ENCODE results near the gene FOXP1.
"Not testable (repeated sequence)": the region's sequence is repeated elsewhere in the genome, so short reads cannot be mapped to it uniquely, and the experiment has no call there.

The FOXP1 gene

GRCh38 chr3:71327936-71328335 lies 255.6 kb downstream of the FOXP1 start:
- TF ChIP-seq CSRNP3 (CRISPR knock-in tag; IDR thresholded peaks at IDR 0.05) (no peak), OSR1 (CRISPR knock-in tag; IDR thresholded peaks at IDR 0.05) (no peak), GLIS3 (CRISPR knock-in tag; IDR thresholded peaks at IDR 0.05) (no peak), BACH2 (CRISPR knock-in tag; IDR thresholded peaks at IDR 0.05; ENCODE audit: borderline replicate concordance) (no peak)

GRCh38 chr3:71325715-71326114 lies 257.8 kb downstream of the FOXP1 start:
- TF ChIP-seq ZFP3 (CRISPR knock-in tag; IDR thresholded peaks at IDR 0.05), result no peak
- no peak for TF ChIP-seq CREB5 (CRISPR knock-in tag; IDR thresholded peaks at IDR 0.05; ENCODE audit: low read depth)
- TF ChIP-seq TCF4 (CRISPR knock-in tag; IDR thresholded peaks at IDR 0.05; ENCODE audit: borderline replicate concordance), result no peak
- no peak for TF ChIP-seq GLIS3 (CRISPR knock-in tag; IDR thresholded peaks at IDR 0.05)
- no peak for TF ChIP-seq POU6F1 (CRISPR knock-in tag; IDR thresholded peaks at IDR 0.05; ENCODE audit: borderline replicate concordance, low read depth)
- no peak for TF ChIP-seq ARNTL (CRISPR knock-in tag; IDR thresholded peaks at IDR 0.05; ENCODE audit: borderline replicate concordance, low read depth)
- TF ChIP-seq ZNF70 (CRISPR knock-in tag; IDR thresholded peaks at IDR 0.05), result no peak
- TF ChIP-seq OSR1 (CRISPR knock-in tag; IDR thresholded peaks at IDR 0.05), result no peak
- TF ChIP-seq ZC3H10 (CRISPR knock-in tag; IDR thresholded peaks at IDR 0.05), result no peak
- no peak for TF ChIP-seq ISL1 (CRISPR knock-in tag; IDR thresholded peaks at IDR 0.05)
- TF ChIP-seq TSHZ2 (CRISPR knock-in tag; IDR thresholded peaks at IDR 0.05), result no peak
- no peak for TF ChIP-seq ZNF8 (CRISPR knock-in tag; IDR thresholded peaks at IDR 0.05)
- TF ChIP-seq CSDC2 (CRISPR knock-in tag; IDR thresholded peaks at IDR 0.05), result no peak
- TF ChIP-seq ESRRG (CRISPR knock-in tag; IDR thresholded peaks at IDR 0.05), result no peak
- no peak for TF ChIP-seq PPARA (CRISPR knock-in tag; IDR thresholded peaks at IDR 0.05; ENCODE audit: borderline replicate concordance)
- no peak for TF ChIP-seq BACH2 (CRISPR knock-in tag; IDR thresholded peaks at IDR 0.05; ENCODE audit: borderline replicate concordance)
- TF ChIP-seq ZNF565 (CRISPR knock-in tag; conservative IDR thresholded peaks at IDR 0.05; ENCODE audit: low read depth), result no peak
- no peak for TF ChIP-seq RARB (CRISPR knock-in tag; IDR thresholded peaks at IDR 0.05)
- ATAC-seq, result no peak

More at GRCh38 chr3:71327936-71328335, 255.6 kb downstream of the FOXP1 start:
- no peak for ATAC-seq

GRCh38 chr3:71324224-71324623 lies 259.3 kb downstream of the FOXP1 start:
- not testable (repeated sequence) for ATAC-seq

- TF ChIP-seq ZFP3 (CRISPR knock-in tag; IDR thresholded peaks at IDR 0.05), result no peak
- TF ChIP-seq TCF4 (CRISPR knock-in tag; IDR thresholded peaks at IDR 0.05; ENCODE audit: borderline replicate concordance), result no peak
- TF ChIP-seq ESRRG (CRISPR knock-in tag; IDR thresholded peaks at IDR 0.05), result no peak
- no peak for TF ChIP-seq ZFP30 (CRISPR knock-in tag; IDR thresholded peaks at IDR 0.05)
- TF ChIP-seq GLIS3 (CRISPR knock-in tag; IDR thresholded peaks at IDR 0.05), result no peak
- TF ChIP-seq OSR1 (CRISPR knock-in tag; IDR thresholded peaks at IDR 0.05), result no peak
- no peak for TF ChIP-seq ARNTL (CRISPR knock-in tag; IDR thresholded peaks at IDR 0.05; ENCODE audit: borderline replicate concordance, low read depth)
- no peak for TF ChIP-seq POU6F1 (CRISPR knock-in tag; IDR thresholded peaks at IDR 0.05; ENCODE audit: borderline replicate concordance, low read depth)
- TF ChIP-seq BACH2 (CRISPR knock-in tag; IDR thresholded peaks at IDR 0.05; ENCODE audit: borderline replicate concordance), result no peak
- TF ChIP-seq ZNF70 (CRISPR knock-in tag; IDR thresholded peaks at IDR 0.05), result no peak
- no peak for TF ChIP-seq ZNF565 (CRISPR knock-in tag; conservative IDR thresholded peaks at IDR 0.05; ENCODE audit: low read depth)
- TF ChIP-seq CREB5 (CRISPR knock-in tag; IDR thresholded peaks at IDR 0.05; ENCODE audit: low read depth), result no peak
- TF ChIP-seq CSDC2 (CRISPR knock-in tag; IDR thresholded peaks at IDR 0.05), result no peak
- TF ChIP-seq ISL1 (CRISPR knock-in tag; IDR thresholded peaks at IDR 0.05), result no peak
- no peak for TF ChIP-seq ZC3H10 (CRISPR knock-in tag; IDR thresholded peaks at IDR 0.05)
- no peak for ATAC-seq
These were observed 260.0 kb downstream of the FOXP1 start for GRCh38 chr3:71323558-71323957.

Data from SK-N-SH treated with all-trans-retinoic acid at 6 μM for 48 hours (cell line).